G401 (cell line): ENCODE results near the gene DNMT3A. TPM values are rescaled to one million over a fixed set of nuclear protein-coding genes. Genes with fewer than 3 reads are reported as not detected.

Experiments used
- DNase-seq: peaks from one replicate; pipeline ENCODE4 v3.0.0-alpha.2; 2015; ENCODE audit warnings: low spot score
- in situ Hi-C: cut with HindIII; loops from 2 replicates; pipeline ENCODE4 v1.10.0; 2016; ENCODE audit warnings: low sequenced_read_pairs, mixed read lengths
- total RNA-seq: library from RNA; depleted of rRNA; stranded (reverse); fragments of >200 nt; shearing (Covaris generic); gene quantifications from 2 replicates; pipeline ENCODE4 v1.2.3, GENCODE V29; 2014

Gene DNMT3A
- total RNA-seq, 1 experiment from 2014 or later = 11.5 TPM

GRCh38 chr2:25311865-25312575 is 29.7 kb downstream of the DNMT3A start:
- no peak for DNase-seq
- in situ Hi-C loops = no loop called here

DNA sequence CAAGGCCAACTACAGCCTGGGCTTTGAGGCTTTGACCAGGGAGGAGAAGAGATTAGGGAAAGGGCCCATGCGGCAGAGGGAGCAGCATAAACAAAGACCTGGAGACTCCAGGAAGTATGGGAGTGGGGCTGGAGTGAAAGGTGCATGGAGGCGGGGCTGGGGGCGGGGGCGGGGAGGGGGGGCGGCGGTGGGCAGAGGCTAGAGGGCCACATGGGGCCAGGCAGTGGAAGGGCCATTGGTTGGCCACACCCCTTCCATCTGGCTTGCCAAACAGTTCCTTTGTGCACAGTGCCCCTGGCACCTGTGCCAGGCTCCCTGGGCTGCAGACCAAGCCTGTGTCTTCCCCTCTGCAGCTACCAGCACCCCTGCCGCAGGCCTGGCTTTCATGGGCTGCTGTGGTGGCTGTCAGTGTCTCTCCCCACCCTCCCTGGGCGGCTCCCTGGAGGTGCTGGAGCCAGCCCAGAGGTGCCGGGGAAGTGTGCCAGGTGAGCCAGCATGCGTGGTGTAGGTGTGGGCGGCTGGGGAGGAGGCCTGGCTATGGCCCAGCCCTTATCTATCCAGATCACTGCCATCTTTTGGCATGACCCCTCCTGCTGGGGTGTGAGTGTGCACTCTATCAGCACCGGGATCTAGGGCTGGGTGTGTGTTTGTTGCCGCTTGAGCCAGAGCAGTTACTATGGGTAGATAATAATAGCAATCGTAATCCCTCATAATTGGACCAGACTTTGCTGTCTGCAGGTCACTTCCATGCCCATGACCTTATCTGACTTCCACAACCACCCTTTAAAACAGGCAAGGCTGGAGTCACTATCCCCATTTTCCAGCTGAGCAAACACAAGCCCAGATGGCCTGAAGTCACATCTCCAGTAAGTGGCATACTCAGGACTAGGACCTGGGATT is 30.5 kb downstream of the DNMT3A start:
- in situ Hi-C loops = no loop called here
- peak; percentile 76 for DNase-seq

DNA sequence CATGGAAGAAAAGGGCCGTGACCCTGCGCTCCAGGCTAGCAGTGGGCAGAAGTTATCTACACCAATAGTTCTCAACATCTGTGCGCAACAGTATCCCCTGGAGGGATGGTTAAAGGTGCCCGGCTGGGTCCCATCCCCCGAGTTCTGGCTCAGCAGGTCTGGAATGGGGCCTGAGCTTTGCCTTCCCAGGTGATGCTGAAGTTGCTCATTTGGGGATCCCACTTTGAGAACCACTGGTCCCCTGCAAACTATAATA is 31.1 kb downstream of the DNMT3A start:
- no peak for DNase-seq
- in situ Hi-C loops = no loop called here

DNA sequence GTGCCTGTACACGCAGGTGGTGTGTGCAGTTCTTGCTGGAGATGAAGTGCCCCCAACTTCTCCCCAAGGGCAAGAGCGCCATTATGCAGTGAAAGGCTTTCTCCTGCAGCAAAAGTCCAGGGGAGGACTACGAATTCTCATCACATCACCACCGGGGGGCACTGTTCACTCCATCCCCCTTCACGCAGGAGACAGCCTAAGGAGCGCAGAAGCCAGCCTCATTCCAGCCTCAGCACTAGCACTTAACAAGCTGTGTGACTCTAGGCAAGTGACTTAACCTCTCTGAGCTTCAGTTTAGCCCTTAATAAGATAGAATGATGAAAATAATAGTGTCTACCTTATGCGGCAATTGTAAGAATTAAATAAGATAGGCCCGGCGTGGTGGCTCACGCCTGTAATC is 32.3 kb downstream of the DNMT3A start:
- in situ Hi-C loops = no loop called here
- peak; percentile 72 for DNase-seq

- no peak for DNase-seq
- in situ Hi-C loops = no loop called here
Measured at GRCh38 chr2:25308599-25308998, 33.1 kb downstream of the DNMT3A start.

GRCh38 chr2:25307949-25308557 is 33.7 kb downstream of the DNMT3A start:
- DNase-seq = peak; percentile 47
- in situ Hi-C loops = no loop called here

DNA sequence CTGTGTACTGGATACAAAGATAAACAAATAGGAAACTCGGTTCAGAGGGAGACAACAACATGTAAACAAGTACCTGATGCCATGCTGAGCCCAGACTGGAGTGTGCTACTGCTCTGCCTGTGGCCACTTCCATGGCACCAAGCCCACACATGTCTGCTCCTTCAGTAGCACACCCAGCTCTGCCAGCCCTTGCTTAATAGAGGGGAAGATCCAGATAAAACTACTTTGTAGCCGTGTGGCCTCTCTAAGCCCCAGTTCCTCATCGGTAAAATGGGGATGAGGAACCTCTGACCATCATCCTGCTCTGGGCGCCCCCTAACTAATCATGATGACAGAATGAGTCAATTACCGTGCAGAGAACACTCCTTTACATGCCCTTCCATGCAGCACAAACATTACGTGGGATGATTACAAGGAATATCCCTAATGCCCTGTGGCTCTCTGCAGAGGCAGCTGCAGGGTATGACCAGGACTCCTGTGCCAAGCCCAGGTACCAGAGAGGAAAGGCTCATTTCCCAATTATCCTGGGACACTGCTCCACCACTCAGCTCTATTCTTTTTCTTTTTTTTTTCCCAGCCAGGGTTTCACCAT is 34.9 kb downstream of the DNMT3A start:
- in situ Hi-C loops = no loop called here
- peak; percentile 91 for DNase-seq

DNA sequence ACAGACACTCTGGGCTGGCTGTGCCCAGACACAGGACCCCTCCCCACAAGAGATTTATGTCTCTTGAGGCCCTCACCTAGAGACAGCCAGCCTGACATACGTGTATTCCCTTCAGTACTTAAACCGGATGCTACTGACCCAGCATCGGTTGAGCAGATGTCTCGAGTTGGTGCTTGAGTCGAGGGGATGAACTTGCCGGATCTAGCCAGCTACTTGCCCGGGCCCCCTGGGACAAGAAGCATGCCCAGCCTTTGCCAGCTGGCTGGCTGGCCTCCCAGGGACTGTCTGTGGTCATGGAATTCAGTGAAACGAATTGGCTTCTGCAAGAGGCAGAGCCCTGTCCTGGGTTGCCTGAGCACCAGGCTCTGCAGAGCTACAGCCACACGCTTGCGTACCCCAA is 36.0 kb downstream of the DNMT3A start:
- in situ Hi-C loops = no loop called here
- DNase-seq = peak; percentile 75

DNA sequence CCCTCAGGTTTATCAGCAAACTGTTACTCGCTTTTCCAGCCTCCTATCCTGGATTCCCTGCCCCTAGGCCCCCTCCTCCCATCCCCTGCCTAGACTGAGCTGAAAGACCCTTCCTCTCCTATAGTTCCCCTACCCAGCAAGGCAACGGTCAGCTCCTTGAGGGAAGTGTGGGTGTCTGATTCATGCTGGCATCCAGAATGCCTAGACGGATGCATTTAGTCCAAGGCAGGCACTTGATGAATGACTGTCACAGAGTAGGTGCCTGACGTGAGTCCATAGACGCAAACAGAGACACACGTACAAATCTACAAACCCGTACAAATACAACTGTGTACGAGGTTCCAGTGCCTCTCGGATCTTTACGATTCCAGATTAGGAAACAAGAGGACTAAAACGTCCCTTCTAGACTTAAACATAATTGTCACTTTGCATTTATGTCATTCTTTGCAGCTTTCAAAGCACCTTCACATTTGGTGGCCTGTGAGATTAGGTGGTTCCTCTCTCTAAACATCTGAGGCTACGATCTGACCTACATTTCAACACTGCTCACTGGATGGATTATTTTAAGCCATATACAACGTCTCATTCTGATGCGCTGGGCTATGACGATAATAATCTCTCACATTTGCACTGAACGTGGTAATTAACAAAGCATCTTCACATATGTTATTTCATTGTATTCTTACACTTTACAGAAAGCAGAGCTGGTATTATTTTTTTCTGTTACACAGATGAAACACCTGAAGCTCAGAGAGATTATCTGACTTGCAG is 36.7 kb downstream of the DNMT3A start:
- DNase-seq = peak; percentile 73
- in situ Hi-C loops = no loop called here

- DNase-seq = no peak
- in situ Hi-C loops = no loop called here
Measured at GRCh38 chr2:25304321-25304720, 37.4 kb downstream of the DNMT3A start.

DNA sequence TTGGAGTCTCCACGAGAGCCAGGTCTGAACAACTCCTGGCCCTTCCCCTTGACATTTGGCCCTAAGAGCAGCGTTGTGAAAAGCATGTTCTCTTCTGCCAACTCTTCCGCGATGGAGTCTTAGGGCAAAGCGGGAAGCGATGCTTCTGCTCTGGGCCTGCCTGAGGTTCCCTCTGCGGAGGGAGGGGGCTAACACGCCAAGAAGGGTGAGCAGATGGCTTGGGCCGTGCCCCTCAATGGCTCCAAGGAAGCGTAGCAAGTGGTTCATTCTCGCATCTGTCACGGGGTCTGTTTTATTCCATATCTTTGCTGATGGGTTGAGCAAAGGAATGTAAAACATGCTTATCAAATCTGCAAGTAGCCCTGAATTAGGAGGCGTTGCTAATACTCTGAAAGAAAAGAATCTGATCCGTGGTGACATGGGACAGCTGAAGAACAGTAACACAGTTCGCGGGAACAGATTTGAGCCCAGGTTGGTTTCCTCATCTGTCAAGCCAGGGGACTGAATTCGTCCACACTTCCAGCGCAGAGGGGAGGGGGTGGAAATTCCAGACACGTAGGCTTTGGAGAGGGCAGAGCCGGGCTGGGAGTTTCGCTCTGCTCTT is 38.0 kb downstream of the DNMT3A start:
- peak; percentile 56 for DNase-seq
- in situ Hi-C loops = no loop called here

GRCh38 chr2:25302758-25303375 is 38.9 kb downstream of the DNMT3A start:
- in situ Hi-C loops = no loop called here
- no peak for DNase-seq

DNA sequence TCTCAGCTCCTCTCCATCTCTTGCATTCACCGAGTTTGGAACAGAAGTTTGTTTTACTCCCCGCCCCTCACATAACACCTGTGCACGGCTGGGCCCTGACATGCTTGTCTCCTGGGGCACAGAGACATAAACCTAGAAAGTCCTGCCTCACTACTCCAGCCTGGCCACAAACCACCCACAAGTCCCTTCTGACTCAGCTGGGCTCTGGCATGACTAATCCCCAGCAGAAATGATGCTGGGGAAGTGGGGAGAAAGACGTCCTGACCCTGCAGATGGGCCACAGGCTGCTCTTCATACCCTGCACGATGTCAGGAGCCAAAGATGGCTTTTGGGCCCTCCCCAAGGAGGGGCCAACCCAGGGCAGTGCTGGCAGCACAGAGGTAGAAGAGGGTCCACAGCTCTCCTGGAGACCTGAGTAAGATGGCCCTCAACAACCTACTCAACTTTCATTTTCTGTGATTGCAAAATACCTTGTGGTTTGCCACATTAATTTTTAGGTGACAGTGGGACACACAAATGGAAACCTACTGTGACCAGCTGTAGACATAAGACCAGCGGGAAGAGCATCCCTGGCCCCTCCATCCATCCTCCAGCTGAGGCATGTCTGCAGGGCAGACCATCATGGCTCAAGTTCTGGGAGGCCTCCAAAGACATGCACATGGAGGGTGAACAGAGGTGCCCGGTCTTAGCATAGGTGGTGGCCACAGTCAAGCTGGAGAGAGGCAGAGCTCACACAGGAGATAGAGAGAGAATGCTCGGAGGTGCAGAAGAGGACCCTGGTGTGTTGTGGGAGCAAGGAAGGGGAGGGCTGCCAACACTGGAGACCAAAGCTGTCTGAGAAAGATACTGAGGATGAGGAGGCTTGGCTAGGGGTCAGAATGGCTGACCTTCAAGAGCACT is 40.0 kb downstream of the DNMT3A start:
- in situ Hi-C loops = no loop called here
- no peak for DNase-seq

DNA sequence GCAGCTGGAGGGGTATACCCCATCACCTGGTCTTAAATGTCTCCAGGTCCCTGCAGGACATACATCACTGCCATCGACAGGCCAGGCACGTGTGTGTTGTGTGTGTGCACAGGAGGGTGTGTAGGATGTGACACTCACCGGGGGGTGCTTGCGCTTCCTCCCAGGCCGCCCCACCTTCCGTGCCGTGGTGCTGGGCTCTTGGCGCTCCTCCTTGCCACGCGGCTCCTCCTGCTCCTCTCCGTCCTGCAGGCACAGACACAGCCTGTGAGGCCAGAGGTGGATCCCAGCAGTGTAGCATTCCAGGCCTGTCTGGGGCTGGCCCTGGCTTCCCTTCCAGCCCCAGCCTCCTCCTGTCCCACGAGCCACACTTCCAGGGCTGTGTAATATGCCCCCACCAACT is 41.7 kb downstream of the DNMT3A start:
- no peak for DNase-seq
- in situ Hi-C loops = no loop called here

- in situ Hi-C loops = no loop called here
- no peak for DNase-seq
Measured at GRCh38 chr2:25298776-25299431, 42.8 kb downstream of the DNMT3A start.

GRCh38 chr2:25297738-25298137 is 44.0 kb downstream of the DNMT3A start:
- DNase-seq = peak; percentile 57

DNA sequence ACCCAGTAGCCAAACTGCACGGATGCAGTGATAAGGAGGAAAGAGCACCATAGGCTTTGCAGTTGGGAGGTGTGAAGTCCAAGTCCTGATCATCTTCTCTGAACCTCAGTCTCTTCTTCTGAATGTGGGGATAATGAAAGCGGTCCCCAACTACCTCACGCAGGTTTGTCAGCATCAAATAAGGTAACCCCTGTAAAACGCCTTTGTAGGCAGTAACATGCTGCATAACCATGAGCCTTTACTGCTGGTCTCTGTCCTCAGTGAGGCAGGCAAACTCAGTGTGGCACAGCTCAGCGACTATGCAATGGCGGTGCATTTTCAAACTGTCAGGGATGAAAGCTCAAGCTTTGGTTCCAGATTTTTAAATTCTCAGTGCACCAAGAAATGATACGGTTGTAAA is 46.1 kb downstream of the DNMT3A start:
- DNase-seq = no peak
- in situ Hi-C loops = no loop called here

More at GRCh38 chr2:25297738-25298137, 44.0 kb downstream of the DNMT3A start:
- in situ Hi-C loops = no loop called here
